HG03135 (cell line): ENCODE results near the gene BCAS3.

Experiments
- ATAC-seq: cut with Tn5 transposase; IDR thresholded peaks from one replicate; pipeline ENCODE4 v1.9.1; 2021; ENCODE audit warnings: mild to moderate bottlenecking, moderate library complexity; ENCODE audit not compliant: unreplicated experiment

BCAS3 gene

DNA sequence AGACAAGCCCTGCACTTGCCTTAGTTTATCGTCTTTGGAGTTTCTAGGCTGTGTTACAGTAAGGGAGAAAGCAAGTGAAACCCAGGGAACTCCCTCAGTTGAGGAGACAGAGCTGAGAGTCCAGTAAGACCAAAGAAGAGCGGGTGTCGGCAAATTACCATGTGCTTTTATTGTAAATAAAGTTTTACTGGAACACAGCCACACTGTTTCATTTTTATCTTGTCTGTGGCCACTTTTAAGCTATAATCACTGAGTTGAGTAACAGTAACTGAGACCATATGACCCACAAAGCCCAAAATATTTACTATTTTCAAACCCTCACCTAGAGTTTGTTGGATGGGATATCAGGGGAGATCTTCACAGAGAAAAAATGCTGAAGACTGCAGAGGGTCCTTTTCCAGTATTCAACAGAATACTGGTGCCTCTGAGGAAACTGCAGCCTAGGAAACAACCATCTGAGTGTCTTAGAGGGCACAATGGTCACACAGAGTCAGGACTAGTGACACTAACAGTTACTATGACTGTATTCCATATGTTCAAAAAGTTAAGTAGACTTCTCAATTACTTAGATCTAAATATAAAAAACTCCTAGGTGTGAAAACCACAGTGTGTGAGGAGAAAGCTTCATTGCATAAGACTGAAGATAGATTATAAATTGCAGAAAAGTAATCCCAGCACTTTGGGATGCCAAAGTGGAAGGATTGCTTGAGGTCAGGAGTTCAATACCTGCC, 370.9 kb downstream of the BCAS3 start:
- no peak for ATAC-seq

DNA sequence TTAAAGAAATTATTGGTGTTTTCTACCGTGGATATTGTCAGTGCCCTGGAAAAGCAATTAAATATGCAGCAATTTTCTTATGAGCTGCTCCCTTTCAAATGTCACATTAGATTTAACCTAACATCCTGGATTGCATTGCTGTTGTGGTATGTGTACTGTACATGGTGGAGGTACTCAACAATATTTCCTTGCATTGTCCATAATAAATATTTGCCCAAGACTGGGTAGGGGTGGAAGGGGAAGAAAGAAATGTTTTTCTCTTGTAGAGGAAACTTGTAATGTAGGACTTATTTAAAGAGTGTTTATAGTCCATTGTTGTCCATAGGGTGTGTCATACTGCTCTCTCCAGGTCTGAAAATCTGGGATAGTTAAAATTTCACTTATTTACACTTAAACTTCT, 375.8 kb downstream of the BCAS3 start:
- no peak for ATAC-seq

DNA sequence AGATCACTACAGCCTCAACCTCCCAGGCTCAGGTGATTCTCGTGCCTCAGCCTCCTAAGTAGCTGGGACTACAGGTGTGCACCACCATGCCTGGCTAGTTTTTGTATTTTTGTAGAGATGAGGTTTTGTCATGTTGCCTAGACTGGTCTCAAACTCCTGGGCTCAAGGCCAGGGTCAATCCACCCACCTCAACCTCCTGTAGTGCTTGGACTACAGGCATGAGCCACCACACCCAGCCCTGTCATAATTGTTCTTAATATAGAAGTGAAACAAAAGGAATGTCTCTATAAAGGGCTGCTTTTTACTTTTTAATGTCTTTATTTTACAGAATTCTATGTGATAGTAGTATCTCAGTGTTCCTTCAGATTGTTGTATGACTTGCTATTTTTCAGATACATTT, 376.8 kb downstream of the BCAS3 start:
- ATAC-seq: no peak

DNA sequence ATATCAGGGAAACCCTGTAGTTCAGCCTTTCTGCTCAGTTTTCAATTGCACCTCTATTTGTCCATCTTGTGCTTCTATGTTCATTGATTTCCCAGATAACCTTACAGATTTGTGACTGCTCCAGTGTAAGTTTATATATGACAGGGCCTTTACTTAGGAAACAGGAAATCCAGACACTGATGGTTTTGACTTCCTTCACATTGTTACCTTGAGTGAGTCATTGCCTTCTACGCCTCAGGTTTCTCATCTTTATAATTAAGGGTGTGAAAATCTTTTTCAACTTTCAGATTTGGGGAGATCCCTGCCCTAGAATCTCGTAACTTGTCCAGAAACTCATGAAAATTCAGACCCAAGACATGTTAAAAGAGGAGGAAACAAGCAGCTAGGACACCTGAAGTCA, 379.6 kb downstream of the BCAS3 start:
- ATAC-seq: no peak

DNA sequence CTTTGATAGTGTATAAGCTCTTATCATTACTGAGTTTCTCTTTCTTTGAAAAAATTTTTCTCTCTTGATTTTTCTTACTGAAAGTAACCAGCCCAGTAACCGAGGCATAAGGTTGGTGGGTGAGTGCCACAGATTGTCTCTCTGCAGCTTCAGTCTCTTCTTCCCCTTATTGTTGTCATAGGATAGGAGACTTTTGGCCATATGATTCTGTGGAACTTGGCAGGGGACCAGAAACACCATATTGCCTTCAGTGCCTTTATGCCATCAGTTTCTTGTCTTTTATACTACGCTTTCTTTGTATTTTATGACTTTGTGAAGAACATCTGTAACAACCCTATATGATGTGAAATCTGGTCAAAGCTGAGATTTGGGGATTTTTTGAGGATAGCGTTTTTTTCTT, 380.4 kb downstream of the BCAS3 start:
- no peak for ATAC-seq

DNA sequence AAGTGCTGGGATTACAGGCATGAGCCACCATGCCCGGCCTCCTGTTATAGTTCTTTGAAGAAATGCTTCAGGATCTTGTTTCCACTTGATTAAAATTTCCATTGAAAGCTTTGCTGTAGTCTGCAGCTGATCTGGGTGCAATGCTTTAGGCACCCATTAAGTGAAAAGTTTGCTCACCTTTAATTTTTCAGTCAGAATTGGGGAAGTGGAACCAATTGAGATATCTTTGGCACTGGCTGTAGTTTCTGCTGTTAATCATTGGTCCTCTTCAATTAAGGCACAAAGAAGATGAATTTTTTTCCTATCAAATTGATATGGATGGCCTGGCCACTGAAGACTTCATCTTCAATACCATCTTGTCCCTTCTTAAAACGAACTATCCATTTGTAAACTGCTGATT, 385.9 kb downstream of the BCAS3 start:
- ATAC-seq: no peak

DNA sequence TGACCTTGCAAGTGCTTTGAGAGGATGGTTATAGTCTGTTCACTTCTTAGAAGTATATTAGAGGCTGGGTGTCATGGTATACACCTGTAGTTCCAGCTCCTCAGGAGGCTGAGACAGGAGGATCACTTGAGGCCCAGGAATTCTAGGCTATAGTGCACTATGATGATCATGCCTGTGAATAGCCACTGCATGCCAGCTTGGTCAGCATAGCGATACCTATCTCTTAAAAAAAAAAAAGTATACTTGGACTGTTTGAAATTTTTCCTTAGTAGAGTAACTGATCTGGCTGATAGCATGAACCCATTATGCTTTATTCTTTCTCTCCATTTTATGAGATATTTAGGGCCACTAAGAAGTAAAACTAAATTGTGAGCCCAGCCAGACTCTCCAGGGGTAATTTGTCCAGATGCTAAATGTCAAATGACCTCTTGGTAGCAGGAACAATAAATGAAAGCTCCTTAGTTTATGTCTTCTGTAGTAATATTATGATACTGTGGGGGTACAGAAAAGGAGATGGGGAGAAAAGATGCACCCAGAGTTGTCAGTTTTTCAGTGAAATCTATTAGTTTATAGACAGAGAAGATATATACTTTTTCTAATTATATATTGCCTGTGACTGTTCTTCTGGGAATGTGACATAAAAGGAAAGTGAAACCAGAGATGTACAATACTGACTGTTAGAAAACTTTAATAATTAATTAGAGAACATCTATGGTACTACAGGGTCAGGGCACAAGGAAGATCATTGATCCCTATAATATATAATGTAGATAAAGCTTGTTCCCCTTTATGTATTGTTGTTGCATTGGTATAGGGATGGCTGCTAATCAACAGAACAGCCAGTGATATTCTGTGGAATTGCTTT, 386.7 kb downstream of the BCAS3 start:
- ATAC-seq: no peak

DNA sequence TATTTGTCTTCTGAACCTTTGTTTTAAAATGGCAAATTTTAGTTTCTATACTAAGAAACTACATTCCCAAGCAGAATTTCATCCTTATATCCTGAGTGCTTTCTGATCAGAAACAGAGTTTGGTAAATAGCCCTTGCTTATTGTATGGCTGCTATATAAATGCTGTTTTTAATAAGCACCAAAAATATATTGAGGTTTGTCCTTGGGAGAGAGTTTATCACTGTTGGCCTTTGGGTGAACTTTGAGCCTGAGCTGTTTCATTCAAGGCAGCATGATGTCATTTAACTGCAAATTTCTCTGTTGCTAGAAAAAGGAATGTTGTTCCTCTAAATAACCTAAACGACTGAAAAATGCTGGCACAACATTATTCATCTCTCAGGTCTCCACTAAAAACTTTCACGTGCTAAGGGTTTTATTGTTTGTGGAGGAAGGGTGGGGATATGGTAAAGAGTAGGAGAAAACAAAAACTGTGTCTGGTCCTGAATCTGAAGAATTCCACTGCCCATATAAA, 387.7 kb downstream of the BCAS3 start:
- no peak for ATAC-seq

DNA sequence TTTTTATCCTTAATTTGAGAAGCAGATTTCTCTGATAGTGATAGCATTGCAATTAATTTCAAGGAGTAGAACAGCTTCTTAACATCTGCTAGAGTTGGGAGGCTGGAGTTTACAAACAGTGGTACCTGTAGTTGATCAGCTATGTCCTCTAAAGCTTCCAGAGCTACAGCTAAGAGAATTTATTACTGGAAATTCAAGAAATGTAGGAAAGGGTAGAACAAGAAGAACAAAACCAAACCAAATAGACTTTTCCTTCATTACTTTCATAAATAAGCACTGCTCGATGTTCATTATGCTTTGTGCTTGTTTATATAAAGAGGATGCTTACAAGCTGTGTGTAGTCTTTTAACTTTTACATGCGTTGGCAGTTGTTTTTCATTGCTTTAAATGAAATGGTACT, 388.4 kb downstream of the BCAS3 start:
- ATAC-seq: no peak

DNA sequence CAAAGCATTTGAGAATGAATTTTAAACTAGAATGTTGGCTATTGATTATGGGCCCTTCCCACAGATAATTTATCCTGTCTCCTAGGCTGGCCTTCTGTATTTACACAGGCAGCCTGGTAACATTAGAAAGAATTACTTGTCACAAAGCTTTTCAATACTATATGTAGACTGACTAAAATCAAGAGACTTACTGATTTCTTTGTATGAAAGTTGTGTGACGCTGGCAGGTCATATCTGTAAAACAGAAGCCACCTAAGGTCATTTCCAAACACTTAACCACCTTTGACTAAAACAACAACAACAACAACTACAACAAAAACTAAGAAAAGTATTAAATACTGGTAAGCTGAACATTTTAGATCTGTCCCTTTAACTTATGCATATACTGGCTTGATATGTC, 393.0 kb downstream of the BCAS3 start:
- no peak for ATAC-seq

DNA sequence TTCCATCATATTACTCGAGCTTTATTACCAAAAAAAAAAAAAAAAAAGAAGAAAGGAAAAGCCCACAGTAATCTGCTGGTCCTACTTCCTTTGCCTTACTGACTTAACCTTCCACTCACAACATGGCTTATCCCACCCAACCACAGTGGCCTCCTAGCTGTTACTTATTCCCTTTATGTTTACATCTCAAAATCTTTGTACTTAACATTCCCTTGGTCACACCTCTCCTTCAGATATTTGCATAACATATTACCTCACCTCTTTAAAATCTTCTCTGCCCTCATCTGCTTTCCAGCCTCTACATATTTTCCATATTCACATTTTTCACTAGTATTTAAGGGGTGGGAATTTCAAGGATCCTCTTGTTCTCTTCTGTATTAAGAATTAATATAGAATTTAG, 395.0 kb downstream of the BCAS3 start:
- no peak for ATAC-seq

DNA sequence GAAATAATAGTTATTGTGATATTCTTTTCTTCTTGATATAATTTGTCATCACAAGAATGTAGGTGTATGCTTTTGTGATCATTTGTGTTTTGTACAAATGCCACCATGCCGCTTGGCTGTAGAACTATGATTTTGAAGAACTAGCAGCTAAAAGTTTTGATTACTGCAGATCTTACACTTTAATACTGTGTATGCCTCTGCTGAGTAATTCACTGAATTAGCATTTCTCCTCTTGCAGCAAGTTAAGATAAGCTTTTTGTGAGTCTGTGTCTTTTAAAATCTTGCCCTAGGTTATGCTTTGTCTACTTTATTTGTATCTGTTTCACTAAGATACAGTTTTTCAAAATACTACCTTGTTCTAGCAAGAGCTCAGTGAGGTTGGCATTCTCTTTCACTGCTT, 395.5 kb downstream of the BCAS3 start:
- ATAC-seq: no peak

DNA sequence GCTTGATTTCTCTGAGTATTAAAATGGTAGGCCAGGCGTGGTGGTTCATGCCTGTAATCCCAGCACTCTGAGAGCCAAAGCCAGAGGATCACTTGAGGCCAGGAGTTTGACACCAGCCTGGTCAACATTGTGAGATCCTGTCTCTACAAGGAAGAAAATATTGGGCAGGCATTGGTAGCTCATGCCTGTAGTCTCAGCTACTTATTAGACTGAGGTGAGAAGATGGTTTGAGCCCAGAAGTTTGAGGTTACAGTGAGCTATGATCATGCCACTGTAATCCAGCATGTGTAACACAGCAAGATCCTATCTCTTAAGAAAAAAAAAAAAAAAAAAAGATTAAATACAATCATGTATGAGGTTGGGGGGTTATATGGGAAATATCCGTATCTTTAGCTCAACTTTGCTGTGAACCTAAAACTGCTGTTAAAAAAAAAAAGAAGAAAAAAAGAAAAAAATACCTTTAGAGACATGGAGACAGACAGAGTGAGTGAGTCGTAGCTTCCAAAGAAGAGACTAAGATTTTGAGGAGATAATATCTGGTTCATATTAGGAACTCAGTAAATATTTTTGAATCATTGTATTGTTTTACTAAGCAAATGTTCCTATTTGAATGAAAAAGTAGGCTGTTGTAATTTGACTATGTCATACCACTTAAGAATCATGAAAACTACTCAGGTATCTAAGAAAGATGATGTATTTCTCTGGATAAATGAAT, 396.3 kb downstream of the BCAS3 start:
- no peak for ATAC-seq

DNA sequence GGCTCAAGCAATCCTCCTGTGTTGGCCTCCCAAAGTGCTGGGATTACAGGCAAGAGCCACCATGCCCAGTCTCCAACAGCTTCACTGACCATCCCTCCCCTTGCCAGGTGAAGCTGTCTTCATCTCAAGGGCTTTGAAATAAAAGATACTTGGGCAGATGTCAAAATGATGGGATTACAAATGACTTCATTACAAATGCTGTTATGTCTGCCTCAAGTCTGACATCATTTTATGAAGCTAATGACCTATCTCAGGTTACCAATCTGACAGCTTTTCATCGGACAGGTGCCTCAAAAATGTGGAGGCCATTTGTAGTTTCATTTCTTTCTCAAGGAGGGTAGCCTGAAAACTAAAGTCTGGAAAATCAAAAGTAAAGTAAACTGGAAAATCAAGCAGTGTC, 398.3 kb downstream of the BCAS3 start:
- no peak for ATAC-seq

DNA sequence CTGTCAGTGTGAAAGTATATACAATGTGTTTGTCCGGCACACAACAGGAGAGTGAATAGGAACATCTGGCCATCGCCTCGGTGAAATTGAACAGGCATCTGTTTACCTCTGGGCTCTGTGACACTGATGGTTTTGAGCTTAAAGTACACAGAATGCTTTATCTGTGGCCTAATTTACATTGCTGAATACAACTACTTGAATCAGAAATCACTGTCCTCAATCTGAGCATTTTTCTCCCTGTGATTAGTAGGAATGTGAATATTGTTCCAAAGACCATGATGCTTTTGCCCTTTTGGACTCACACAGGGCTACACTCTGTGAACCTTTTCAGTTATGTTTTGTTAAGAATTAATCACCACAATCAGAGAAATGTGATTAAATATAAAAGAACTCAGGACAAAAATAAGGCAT, 399.0 kb downstream of the BCAS3 start:
- no peak for ATAC-seq

DNA sequence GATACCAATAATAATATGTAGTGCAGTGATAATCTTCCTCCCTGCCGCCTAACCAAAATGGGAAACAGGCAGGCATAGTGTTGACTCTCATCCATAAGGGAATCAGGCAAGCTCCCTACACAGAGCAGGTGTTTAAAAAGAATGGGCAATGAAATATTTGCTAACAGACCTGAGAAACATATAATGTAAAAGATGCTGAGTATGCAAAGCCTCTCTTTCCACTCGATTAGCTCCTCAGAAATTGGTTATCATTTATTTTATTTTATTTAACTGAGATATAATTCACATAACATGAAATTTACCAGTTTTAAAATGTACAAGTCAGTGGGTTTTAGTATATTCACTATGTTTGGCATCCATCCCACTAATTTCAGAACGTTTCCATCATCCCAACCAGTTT, 404.3 kb downstream of the BCAS3 start:
- ATAC-seq: no peak

DNA sequence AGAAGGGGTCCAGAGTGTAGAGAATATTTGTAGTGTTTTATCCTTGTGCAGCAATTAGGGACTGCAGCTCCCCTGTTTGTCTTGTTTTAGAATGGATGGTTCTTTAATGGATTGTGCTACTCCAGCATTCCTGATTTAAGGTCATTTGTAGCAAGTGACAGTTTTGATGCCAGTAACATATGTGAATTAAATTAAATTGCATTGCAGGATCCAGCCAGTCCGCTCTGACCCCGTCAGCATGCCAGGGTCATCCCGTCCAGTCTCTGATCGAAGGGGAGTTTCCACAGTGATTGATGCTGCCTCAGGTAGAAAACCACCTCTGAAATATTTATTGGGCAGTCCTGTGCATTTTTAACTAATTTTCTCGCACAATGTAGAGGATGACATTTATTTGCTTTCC, 406.6 kb downstream of the BCAS3 start:
- no peak for ATAC-seq

DNA sequence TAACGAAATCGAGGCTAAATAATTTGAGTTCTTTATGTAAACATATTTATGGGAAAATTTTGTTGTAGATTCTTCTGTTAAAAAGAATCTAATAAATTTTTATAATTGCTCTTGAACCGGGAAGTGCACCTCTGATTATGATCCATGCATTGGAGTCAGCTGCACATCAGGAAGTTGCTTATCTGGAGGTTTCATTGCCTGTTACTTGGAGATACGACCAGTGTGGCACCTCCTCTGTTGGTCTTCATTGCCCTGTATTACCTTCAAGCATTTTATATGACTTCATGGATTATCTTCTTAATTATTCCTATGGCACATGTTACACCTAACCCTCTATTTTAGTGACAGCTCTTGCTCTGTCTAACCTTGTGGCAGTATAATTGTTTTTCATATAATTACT, 409.4 kb downstream of the BCAS3 start:
- ATAC-seq: no peak

DNA sequence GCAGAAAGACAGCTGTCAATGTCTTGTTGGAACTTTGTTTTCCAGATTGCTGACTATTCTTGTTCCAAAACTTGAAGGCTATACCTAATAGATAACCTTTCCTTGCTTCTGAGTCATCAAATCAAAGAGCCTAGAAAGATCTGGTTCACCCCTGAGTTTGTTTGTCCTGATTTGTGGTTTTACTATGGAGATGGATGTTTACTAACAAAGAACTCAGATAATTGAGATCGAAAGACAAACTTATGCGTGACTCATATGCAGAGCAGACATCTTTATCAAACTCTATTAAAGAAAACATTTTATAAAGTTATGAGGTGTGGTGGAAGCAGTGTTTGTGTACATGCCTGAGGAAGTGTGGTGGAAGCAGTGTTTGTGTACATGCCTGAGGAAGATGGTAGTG, 410.9 kb downstream of the BCAS3 start:
- no peak for ATAC-seq

DNA sequence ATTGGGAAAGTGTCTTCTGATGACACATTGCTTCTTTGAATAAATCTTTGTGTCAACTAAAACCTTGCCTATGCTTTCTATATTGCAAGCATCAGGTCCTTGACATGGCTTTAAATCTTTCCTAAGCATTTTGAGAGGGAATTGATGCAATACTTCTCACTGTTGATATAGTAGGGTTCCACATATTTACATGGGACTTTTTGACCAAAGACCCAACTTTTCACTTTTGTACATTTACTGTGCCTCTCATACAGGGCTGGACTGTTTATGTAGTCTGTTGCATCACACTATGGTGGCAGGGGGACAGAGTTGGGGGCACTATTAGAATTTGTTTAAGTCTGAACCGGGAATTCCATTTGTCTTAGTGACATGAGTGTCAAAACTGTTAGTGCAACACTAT, 413.4 kb downstream of the BCAS3 start:
- ATAC-seq: no peak

DNA sequence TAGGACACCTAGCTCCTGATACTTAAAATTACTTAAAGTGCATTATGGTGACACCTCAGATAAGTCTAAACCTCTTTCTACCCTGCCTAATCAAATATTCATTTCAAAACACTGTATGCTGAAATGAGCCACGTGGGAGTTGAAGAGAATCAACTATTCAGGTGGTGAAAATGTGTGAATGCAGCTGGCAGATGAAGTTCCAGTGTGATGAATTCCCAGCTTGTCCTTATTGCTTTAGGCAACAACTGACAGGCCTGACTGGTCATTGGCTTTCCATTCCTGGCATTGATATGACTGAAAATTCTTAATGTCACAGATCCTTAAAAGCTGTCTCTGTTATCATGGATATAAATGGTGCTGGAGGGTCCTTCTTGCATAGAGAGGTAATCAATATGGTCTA, 420.1 kb downstream of the BCAS3 start:
- ATAC-seq: no peak

DNA sequence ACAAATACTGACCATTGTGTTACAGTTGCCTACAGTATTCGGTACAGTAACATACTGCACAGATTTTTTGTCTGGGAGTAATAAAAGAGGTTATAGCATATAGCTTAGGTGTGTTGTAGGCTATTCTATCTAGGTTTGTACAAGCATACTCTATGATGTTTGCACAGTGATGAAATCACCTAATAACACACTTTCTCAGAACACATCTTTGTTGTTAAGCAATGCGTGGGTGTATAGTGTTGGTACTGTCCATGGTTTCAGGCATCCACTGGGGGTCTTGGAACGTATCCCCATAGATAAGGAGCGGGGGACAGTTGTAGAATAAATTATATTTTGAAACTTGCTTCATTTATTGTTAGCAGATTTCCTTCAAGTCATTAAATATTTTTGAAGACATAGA, 428.7 kb downstream of the BCAS3 start:
- ATAC-seq: no peak
